HepG2 (cell line): Measurements from ENCODE around the gene PANK3. TPM values are rescaled to one million over a fixed set of nuclear protein-coding genes. Genes with fewer than 3 reads are reported as not detected.

Experiments
- ARID3A ChIP-seq: IDR thresholded peaks from 2 replicates; pipeline ENCODE4 v1.6.1; 2012; ENCODE audit warnings: low read depth, low read length, improper control_type of control experiment
- FOSL1 ChIP-seq: sonication (generic); formaldehyde crosslinking; IDR thresholded peaks from 2 replicates; pipeline ENCODE4 v1.9.0; 2021; ENCODE audit warnings: missing genetic modification reagents, borderline replicate concordance
- GLMP ChIP-seq: sonication (generic); formaldehyde crosslinking; IDR thresholded peaks from 2 replicates; pipeline ENCODE4 v1.9.0; 2021; ENCODE audit warnings: missing genetic modification reagents, mild to moderate bottlenecking, borderline replicate concordance
- LCORL ChIP-seq, 2 experiments: fragments of 450-650 bp in 1 of 2; sonication (generic) in 1 of 2; formaldehyde crosslinking in 1 of 2; IDR thresholded peaks; 2 replicates each; pipeline versions ENCODE4 v1.5.0 to v1.6.1; 2017 to 2020; ENCODE audit warnings: antibody characterized with exemption in 1 of 2, missing genetic modification reagents in 1 of 2
- NCOA5 ChIP-seq: sonication (generic); formaldehyde crosslinking; IDR thresholded peaks from 2 replicates; pipeline ENCODE4 v1.4.0; 2020; ENCODE audit warnings: missing genetic modification reagents
- PAWR ChIP-seq: sonication (generic); formaldehyde crosslinking; IDR thresholded peaks from 2 replicates; pipeline ENCODE4 v1.4.0; 2020; ENCODE audit warnings: missing genetic modification reagents, mild to moderate bottlenecking, borderline replicate concordance
- REPIN1 ChIP-seq: sonication (generic); formaldehyde crosslinking; IDR thresholded peaks from 2 replicates; pipeline ENCODE4 v1.8.0; 2022; ENCODE audit warnings: missing genetic modification reagents, low read depth, mild to moderate bottlenecking, borderline replicate concordance
- SAFB2 ChIP-seq: sonication (generic); formaldehyde crosslinking; IDR thresholded peaks from 2 replicates; pipeline ENCODE4 v1.5.1; 2020; ENCODE audit warnings: missing genetic modification reagents, low read depth, mild to moderate bottlenecking, borderline replicate concordance
- SALL1 ChIP-seq: sonication (generic); formaldehyde crosslinking; IDR thresholded peaks from 2 replicates; pipeline ENCODE4 v1.8.0; 2022; ENCODE audit warnings: mild to moderate bottlenecking, missing genetic modification reagents
- TBX2 ChIP-seq: sonication (generic); formaldehyde crosslinking; IDR thresholded peaks from 2 replicates; pipeline ENCODE4 v1.5.0; 2020; ENCODE audit warnings: missing genetic modification reagents, mild to moderate bottlenecking, borderline replicate concordance
- U2AF2 ChIP-seq: fragments of 200-400 bp; formaldehyde crosslinking; IDR thresholded peaks from 2 replicates; pipeline ENCODE4 v1.6.1; 2017; ENCODE audit warnings: low read depth, mild to moderate bottlenecking, low read length
- ZNF609 ChIP-seq: sonication (generic); formaldehyde crosslinking; IDR thresholded peaks from 2 replicates; pipeline ENCODE4 v1.4.0; 2020; ENCODE audit warnings: mild to moderate bottlenecking, missing genetic modification reagents, borderline replicate concordance
- ZSCAN9 ChIP-seq: IDR thresholded peaks from 2 replicates; pipeline ENCODE4 v1.6.1; 2016; ENCODE audit warnings: borderline replicate concordance
- polyA plus RNA-seq, 8 experiments: library from polyadenylated mRNA; depleted of rRNA in 3 of 8; stranded (reverse) in 7 of 8; unstranded in 1 of 8; fragments of >200 nt; fragmentation: Illumina TruSeq in 4 of 8; extraction: Trizol in 4 of 8; gene quantifications; 2 replicates each; pipeline versions ENCODE4 v1.2.1 to v1.2.3, GENCODE V29; 2011 to 2016; ENCODE audit warnings: low read depth in 4 of 8, missing spikeins in 1 of 8, mixed read lengths in 1 of 8; ENCODE audit not compliant: insufficient read depth in 1 of 8
- total RNA-seq, 5 experiments: library from RNA; depleted of rRNA; stranded (reverse); fragments of >200 nt; fragmentation: Illumina TruSeq; extraction: Trizol; gene quantifications; 2 replicates each; pipeline ENCODE4 v1.2.3, GENCODE V29; 2016; ENCODE audit warnings: low read depth in 1 of 5
- TF ChIP-seq, protein P1 (sequence below): sonication (generic); formaldehyde crosslinking; IDR thresholded peaks from 2 replicates; pipeline ENCODE4 v1.4.0; 2020; ENCODE audit warnings: missing genetic modification reagents
- TF ChIP-seq, protein P2 (sequence below): sonication (generic); formaldehyde crosslinking; IDR thresholded peaks from 2 replicates; pipeline ENCODE4 v1.8.0; 2022; ENCODE audit warnings: mild to moderate bottlenecking, missing genetic modification reagents, moderate library complexity
- TF ChIP-seq, protein P3 (sequence below): sonication (generic); formaldehyde crosslinking; IDR thresholded peaks from 2 replicates; pipeline ENCODE4 v1.8.0; 2022; ENCODE audit warnings: low read depth, missing genetic modification reagents

PANK3 gene
- total and polyA plus RNA-seq, 2 of the 13 experiments (the other 11 are each of a cell fraction or from before 2014, with no cell fraction given), result 26.9 to 69.5 TPM

DNA sequence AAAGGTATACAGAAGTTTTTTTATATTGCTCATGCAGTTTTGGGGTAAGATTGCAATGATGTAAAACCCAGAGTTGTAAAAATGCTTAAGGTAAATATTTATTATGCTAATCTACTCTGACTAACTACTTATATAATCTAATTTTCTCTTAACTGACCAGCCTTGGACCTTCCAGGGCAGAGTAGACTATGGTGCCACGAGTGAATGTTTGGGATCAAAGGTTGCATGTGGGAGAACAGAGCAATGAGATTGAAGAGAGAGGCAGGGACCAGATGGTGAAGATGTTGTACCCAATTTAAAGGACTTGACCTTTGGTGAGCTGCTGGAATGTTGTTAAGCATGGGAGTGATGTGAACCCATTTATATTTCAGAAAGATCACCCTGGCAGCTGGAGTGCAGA lies 34.8 kb upstream of the PANK3 start (continued):
- TF ChIP-seq, protein P1, sequence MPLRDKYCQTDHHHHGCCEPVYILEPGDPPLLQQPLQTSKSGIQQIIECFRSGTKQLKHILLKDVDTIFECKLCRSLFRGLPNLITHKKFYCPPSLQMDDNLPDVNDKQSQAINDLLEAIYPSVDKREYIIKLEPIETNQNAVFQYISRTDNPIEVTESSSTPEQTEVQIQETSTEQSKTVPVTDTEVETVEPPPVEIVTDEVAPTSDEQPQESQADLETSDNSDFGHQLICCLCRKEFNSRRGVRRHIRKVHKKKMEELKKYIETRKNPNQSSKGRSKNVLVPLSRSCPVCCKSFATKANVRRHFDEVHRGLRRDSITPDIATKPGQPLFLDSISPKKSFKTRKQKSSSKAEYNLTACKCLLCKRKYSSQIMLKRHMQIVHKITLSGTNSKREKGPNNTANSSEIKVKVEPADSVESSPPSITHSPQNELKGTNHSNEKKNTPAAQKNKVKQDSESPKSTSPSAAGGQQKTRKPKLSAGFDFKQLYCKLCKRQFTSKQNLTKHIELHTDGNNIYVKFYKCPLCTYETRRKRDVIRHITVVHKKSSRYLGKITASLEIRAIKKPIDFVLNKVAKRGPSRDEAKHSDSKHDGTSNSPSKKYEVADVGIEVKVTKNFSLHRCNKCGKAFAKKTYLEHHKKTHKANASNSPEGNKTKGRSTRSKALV (CRISPR knock-in tag), result no peak
- TF ChIP-seq REPIN1 (no peak), ZNF609 (CRISPR knock-in tag) (no peak), ZSCAN9 (CRISPR knock-in tag) (no peak), SAFB2 (CRISPR knock-in tag) (no peak), FOSL1 (CRISPR knock-in tag) (no peak), ARID3A (peak; percentile 27; the same call in 1 of the 2 replicates), U2AF2 (no peak), GLMP (CRISPR knock-in tag) (no peak), TBX2 (CRISPR knock-in tag) (no peak), LCORL (IDR thresholded peaks at IDR 0.05) (no peak), LCORL (CRISPR knock-in tag; IDR thresholded peaks at IDR 0.05) (peak; percentile 23; the same call in 1 of the 2 replicates), PAWR (CRISPR knock-in tag) (no peak), SALL1 (CRISPR knock-in tag) (0 out of 2 replicates have a peak, but pooled peaks have one; percentile 23), NCOA5 (no peak)
- TF ChIP-seq, protein P2, sequence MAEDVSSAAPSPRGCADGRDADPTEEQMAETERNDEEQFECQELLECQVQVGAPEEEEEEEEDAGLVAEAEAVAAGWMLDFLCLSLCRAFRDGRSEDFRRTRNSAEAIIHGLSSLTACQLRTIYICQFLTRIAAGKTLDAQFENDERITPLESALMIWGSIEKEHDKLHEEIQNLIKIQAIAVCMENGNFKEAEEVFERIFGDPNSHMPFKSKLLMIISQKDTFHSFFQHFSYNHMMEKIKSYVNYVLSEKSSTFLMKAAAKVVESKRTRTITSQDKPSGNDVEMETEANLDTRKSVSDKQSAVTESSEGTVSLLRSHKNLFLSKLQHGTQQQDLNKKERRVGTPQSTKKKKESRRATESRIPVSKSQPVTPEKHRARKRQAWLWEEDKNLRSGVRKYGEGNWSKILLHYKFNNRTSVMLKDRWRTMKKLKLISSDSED, result no peak
- TF ChIP-seq, protein P3, sequence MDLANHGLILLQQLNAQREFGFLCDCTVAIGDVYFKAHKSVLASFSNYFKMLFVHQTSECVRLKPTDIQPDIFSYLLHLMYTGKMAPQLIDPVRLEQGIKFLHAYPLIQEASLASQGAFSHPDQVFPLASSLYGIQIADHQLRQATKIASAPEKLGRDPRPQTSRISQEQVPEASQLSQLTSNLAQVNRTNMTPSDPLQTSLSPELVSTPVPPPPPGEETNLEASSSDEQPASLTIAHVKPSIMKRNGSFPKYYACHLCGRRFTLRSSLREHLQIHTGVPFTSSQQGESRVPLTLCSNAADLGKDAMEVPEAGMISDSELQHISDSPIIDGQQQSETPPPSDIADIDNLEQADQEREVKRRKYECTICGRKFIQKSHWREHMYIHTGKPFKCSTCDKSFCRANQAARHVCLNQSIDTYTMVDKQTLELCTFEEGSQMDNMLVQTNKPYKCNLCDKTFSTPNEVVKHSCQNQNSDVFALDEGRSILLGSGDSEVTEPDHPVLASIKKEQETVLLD (CRISPR knock-in tag), result no peak
